Hepatocyte (in vitro differentiated cells): ENCODE data around the gene MATK. TPM values are rescaled to one million over a fixed set of nuclear protein-coding genes. Genes with fewer than 3 reads are reported as not detected.

Source experiments
- DNase-seq: peaks from one replicate; pipeline ENCODE4 v3.0.0-alpha.2; 2016; ENCODE audit warnings: low spot score
- H2AFZ ChIP-seq: fragments of 200-600 bp; sonication (generic); 2 replicates; pipeline ENCODE4 v1.6.0; 2016; ENCODE audit warnings: antibody characterized with exemption, mild to moderate bottlenecking
- H3K27ac ChIP-seq: fragments of 200-600 bp; sonication (generic); 2 replicates; pipeline ENCODE4 v1.5.1; 2016; ENCODE audit warnings: mild to moderate bottlenecking
- H3K27me3 ChIP-seq: fragments of 200-600 bp; sonication (generic); 2 replicates; pipeline ENCODE4 v1.6.1; 2016
- H3K36me3 ChIP-seq: fragments of 200-600 bp; sonication (generic); replicated peaks from 2 replicates; pipeline ENCODE4 v1.5.1; 2016; ENCODE audit warnings: low read depth; ENCODE audit not compliant: insufficient read depth
- H3K4me1 ChIP-seq: fragments of 200-600 bp; sonication (generic); 2 replicates; pipeline ENCODE4 v1.5.1; 2016; ENCODE audit warnings: mild to moderate bottlenecking, moderate library complexity; ENCODE audit not compliant: insufficient read depth
- H3K4me2 ChIP-seq: fragments of 200-600 bp; sonication (generic); 2 replicates; pipeline ENCODE4 v1.6.0; 2016
- H3K4me3 ChIP-seq: fragments of 200-600 bp; sonication (generic); 2 replicates; pipeline ENCODE4 v1.5.1; 2016; ENCODE audit warnings: mild to moderate bottlenecking
- H3K79me2 ChIP-seq: fragments of 200-600 bp; sonication (generic); 2 replicates; pipeline ENCODE4 v1.6.0; 2017; ENCODE audit warnings: mild to moderate bottlenecking
- H3K9me2 ChIP-seq: fragments of 200-600 bp; sonication (generic); replicated peaks from 2 replicates; pipeline ENCODE4 v1.6.0; 2017; ENCODE audit warnings: mild to moderate bottlenecking; ENCODE audit not compliant: insufficient read depth
- H3K9me3 ChIP-seq: fragments of 200-600 bp; sonication (generic); 2 replicates; pipeline ENCODE4 v1.5.1; 2016; ENCODE audit warnings: low read depth, mild to moderate bottlenecking
- H4K20me1 ChIP-seq: fragments of 200-600 bp; sonication (generic); 2 replicates; pipeline ENCODE4 v1.6.0; 2016; ENCODE audit warnings: mild to moderate bottlenecking; ENCODE audit not compliant: insufficient read depth, poor library complexity, severe bottlenecking
- EZH2 ChIP-seq: fragments of 200-600 bp; sonication (generic); IDR thresholded peaks from 2 replicates; pipeline ENCODE4 v1.6.1; 2016; ENCODE audit warnings: antibody characterized with exemption, mild to moderate bottlenecking, borderline replicate concordance
- EZH2phosphoT487 ChIP-seq: fragments of 200-600 bp; sonication (generic); IDR thresholded peaks from one replicate; pipeline ENCODE4 v1.6.1; 2018; ENCODE audit warnings: antibody characterized with exemption, mild to moderate bottlenecking, low read depth, moderate library complexity; ENCODE audit not compliant: unreplicated experiment, severe bottlenecking
- WGBS: methylation state at CpG from one replicate; pipeline ENCODE4 v1.1.6; 2016; ENCODE audit warnings: low lambda C conversion rate; ENCODE audit errors: missing lambda C conversion rate; 5-methylcytosine and 5-hydroxymethylcytosine counted together
- polyA plus RNA-seq: library from polyadenylated mRNA; unstranded; fragments of >200 nt; fragmentation: Nextera tagmentation; extraction: Ambion mirVana; gene quantifications from 2 replicates; pipeline ENCODE4 v1.2.1, GENCODE V29; 2016
- total RNA-seq: library from RNA; depleted of rRNA; stranded (reverse); fragments of >200 nt; gene quantifications from 2 replicates; pipeline ENCODE4 v1.2.3, GENCODE V29; 2014
- TF ChIP-seq, protein P1 (sequence below): fragments of 200-600 bp; sonication (generic); IDR thresholded peaks from 2 replicates; pipeline ENCODE4 v1.5.1; 2016; ENCODE audit warnings: antibody characterized with exemption, mild to moderate bottlenecking; ENCODE audit not compliant: poor library complexity

The MATK gene
- total and polyA plus RNA-seq, 2 experiments from 2014 or later, result 0.50 TPM; not detected in 1

GRCh38 chr19:3790941-3791340 lies 4.8 kb upstream of the MATK start:
- DNase-seq, result no peak
- peaks cover 10% of the 10 kb centered on the region for H3K27me3 ChIP-seq
- WGBS, result 73% methylated on average over 7 of the region's 7 CpGs
- H3K9me2 ChIP-seq, result no peaks in the 10 kb centered on the region
- no peaks in the 10 kb centered on the region for H3K4me1 ChIP-seq
- H3K4me2 ChIP-seq, result no peak overlapping the region
- TF ChIP-seq, protein P1, sequence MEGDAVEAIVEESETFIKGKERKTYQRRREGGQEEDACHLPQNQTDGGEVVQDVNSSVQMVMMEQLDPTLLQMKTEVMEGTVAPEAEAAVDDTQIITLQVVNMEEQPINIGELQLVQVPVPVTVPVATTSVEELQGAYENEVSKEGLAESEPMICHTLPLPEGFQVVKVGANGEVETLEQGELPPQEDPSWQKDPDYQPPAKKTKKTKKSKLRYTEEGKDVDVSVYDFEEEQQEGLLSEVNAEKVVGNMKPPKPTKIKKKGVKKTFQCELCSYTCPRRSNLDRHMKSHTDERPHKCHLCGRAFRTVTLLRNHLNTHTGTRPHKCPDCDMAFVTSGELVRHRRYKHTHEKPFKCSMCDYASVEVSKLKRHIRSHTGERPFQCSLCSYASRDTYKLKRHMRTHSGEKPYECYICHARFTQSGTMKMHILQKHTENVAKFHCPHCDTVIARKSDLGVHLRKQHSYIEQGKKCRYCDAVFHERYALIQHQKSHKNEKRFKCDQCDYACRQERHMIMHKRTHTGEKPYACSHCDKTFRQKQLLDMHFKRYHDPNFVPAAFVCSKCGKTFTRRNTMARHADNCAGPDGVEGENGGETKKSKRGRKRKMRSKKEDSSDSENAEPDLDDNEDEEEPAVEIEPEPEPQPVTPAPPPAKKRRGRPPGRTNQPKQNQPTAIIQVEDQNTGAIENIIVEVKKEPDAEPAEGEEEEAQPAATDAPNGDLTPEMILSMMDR, result no peak
- TF ChIP-seq EZH2phosphoT487, result no peak
- no peak for TF ChIP-seq EZH2
- no peaks in the 10 kb centered on the region for H3K36me3 ChIP-seq
- H3K27ac ChIP-seq, result no peak overlapping the region
- no peaks in the 10 kb centered on the region for H4K20me1 ChIP-seq
- no peaks in the 10 kb centered on the region for H3K79me2 ChIP-seq
- H3K9me3 ChIP-seq, result no peaks in the 10 kb centered on the region
- H3K4me3 ChIP-seq, result no peak overlapping the region
- no peak overlapping the region for H2AFZ ChIP-seq

DNA sequence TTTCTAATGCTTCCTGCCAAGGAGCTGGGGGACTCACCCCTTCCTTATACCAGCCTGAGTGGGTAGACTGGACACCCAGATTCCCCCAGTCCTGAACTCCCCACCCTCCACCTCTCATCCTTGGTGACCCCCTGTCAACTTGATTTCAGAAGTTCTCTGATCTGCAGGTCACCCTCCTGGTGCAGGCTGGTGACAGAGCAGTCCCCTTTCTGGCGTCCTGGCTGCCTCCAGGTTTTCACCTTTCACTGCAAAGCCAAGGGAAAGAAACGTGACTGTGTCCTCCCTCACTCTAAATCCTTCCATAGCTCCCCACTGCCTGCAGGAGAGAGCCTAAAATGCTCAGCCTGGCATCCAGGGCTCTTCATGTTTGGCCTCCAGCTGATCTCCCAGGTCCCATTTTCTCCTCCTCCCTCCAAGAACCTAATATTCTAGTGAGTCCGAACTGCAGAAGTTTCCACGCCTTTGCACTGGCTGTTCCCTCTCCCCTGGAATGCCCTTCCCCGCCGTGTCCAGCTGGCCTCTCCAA lies 4.1 kb upstream of the MATK start:
- no peak for TF ChIP-seq EZH2phosphoT487
- TF ChIP-seq, protein P1, result no peak
- no peak for TF ChIP-seq EZH2
- WGBS, result 77% methylated on average over 6 of the region's 6 CpGs
- no peaks in the 10 kb centered on the region for H3K9me3 ChIP-seq
- H3K27ac ChIP-seq, result no peak overlapping the region
- H3K4me2 ChIP-seq, result no peak overlapping the region
- no peak for DNase-seq
- no peak overlapping the region for H2AFZ ChIP-seq
- no peaks in the 10 kb centered on the region for H3K9me2 ChIP-seq
- no peaks in the 10 kb centered on the region for H4K20me1 ChIP-seq
- no peaks in the 10 kb centered on the region for H3K36me3 ChIP-seq
- peaks cover 16% of the 10 kb centered on the region for H3K27me3 ChIP-seq
- H3K79me2 ChIP-seq, result no peaks in the 10 kb centered on the region
- H3K4me1 ChIP-seq, result no peaks in the 10 kb centered on the region
- no peak overlapping the region for H3K4me3 ChIP-seq

DNA sequence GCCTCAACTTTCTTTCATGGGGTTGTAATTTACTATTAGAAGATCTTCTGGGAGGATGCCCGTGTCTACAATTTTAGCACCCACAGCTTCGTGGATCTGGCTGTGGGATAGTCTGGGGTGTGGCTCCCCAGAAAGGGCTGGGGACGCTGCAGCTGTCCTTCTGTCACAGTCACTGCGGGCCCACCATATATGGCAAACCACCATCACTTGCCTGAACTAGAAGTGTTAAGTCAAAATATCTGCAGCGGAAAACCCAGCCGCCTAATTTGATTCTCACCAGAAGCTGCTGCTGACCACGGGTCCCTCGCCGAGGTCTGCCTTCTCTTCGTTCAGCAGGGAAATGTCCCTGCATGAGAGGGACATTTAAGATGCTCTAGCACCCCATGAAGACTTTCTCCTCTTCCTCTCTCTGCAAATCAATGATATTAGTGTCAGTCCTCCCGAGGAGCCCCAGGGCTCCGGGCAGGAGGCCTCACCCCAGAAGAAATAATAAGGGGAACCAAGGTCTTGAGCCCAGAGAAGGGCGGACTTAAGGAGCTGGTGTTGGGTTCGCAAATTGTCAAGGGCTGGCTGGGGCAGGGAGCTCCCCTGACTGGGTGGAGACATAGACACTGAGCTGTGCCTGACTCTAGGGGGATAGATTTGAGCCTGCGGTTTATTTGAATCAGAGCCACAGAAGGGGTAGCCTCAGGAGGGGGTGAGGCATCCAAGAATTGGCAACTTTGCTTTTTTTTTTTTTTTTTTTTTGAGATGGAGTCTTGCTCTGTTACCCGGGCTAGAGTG lies 3.0 kb upstream of the MATK start:
- Histone ChIP-seq H3K36me3 (no peaks in the 10 kb centered on the region), H3K27ac (no peak overlapping the region), H3K4me1 (no peaks in the 10 kb centered on the region), H4K20me1 (no peaks in the 10 kb centered on the region), H3K4me3 (no peak overlapping the region), H3K9me2 (no peaks in the 10 kb centered on the region), H3K9me3 (no peaks in the 10 kb centered on the region), H3K4me2 (no peak overlapping the region), H3K27me3 (peaks cover 27% of the 10 kb centered on the region), H2AFZ (no peak overlapping the region), H3K79me2 (no peaks in the 10 kb centered on the region)
- 69% methylated on average over 16 of the region's 16 CpGs for WGBS
- TF ChIP-seq, protein P1, result no peak
- TF ChIP-seq EZH2phosphoT487 (no peak), EZH2 (no peak)
- DNase-seq, result no peak
